Activated naive CD4-positive, alpha-beta T cell treated with anti-CD3 and anti-CD28 coated beads for 36 hours (primary cell): ENCODE results near the gene MAGEA3. TPM values are rescaled to one million over a fixed set of nuclear protein-coding genes. Genes with fewer than 3 reads are reported as not detected.

Source experiments
- total RNA-seq, 2 experiments: library from RNA; stranded (reverse); gene quantifications; one replicate each; pipeline ENCODE4 v1.2.3, GENCODE V29; 2021

The MAGEA3 gene
- total RNA-seq, 2 experiments from 2014 or later: not detected

Other genes with a start within 250 kb of the MAGEA3 start
- not detected for gene GABRA3, start 247.5 kb upstream of the MAGEA3 start, total RNA-seq
- under 1 TPM in 1 of 2 experiments, not detected in 1; 0.05 TPM for gene GABRQ, start 60.9 kb upstream of the MAGEA3 start, total RNA-seq
- under 1 TPM; 0.26 to 0.30 TPM for gene CSAG2, start 10.5 kb downstream of the MAGEA3 start, total RNA-seq
- gene MAGEA2B, start 15.8 kb downstream of the MAGEA3 start, total RNA-seq: not detected
- not detected for gene CSAG1, start 34.9 kb downstream of the MAGEA3 start, total RNA-seq
- gene MAGEA12, start 35.0 kb downstream of the MAGEA3 start, total RNA-seq: not detected
- not detected for gene MAGEA2, start 55.0 kb downstream of the MAGEA3 start, total RNA-seq
- under 1 TPM; 0.26 to 0.74 TPM for gene CSAG3, start 60.4 kb downstream of the MAGEA3 start, total RNA-seq
- gene MAGEA6, start 70.9 kb downstream of the MAGEA3 start, total RNA-seq: not detected
- gene CETN2, start 132.0 kb downstream of the MAGEA3 start, total RNA-seq: 10 to 100 TPM; 10.1 to 11.9 TPM
- gene NSDHL, start 132.3 kb downstream of the MAGEA3 start, total RNA-seq: 10 to 100 TPM; 13.3 to 16.2 TPM
- gene ZNF185, start 199.3 kb downstream of the MAGEA3 start, total RNA-seq: 1 to 10 TPM; 1.9 to 2.3 TPM